GM12864 (cell line): ENCODE results near the gene NPTX2.

ENCODE experiments used
- DNase-seq: peaks from one replicate; pipeline ENCODE4 v3.0.0-alpha.2; 2011; ENCODE audit warnings: low read depth
- H3K4me3 ChIP-seq: 2 replicates; pipeline ENCODE4 v1.5.1; 2011; ENCODE audit warnings: mild to moderate bottlenecking, low read depth, low read length, control low read depth
- TF ChIP-seq, protein P1 (sequence below): IDR thresholded peaks from 2 replicates; pipeline ENCODE4 v1.5.1; 2011; ENCODE audit warnings: low read depth, mild to moderate bottlenecking, moderate library complexity, low read length, control low read depth, inconsistent platforms; ENCODE audit errors: missing control alignments

Gene NPTX2

DNA sequence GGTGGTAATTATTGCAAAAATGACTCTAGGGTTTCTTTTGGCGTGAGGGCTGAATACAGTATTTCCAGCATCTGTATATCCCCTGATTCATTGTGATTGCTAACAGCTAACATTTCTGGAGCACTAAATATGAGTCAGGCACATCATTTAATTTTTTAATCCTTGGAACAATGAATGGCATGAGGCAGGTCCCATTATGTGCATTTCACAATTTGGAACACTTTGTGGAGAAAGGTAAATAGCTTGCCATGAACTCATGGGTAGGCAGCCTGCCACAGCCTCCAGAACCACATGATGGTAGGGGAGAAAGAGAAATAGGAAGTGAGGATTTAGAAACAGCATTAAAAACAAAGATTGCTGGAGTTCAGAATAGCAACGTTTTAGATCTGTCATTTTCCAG lies 1.7 kb downstream of the NPTX2 start:
- TF ChIP-seq, protein P1, sequence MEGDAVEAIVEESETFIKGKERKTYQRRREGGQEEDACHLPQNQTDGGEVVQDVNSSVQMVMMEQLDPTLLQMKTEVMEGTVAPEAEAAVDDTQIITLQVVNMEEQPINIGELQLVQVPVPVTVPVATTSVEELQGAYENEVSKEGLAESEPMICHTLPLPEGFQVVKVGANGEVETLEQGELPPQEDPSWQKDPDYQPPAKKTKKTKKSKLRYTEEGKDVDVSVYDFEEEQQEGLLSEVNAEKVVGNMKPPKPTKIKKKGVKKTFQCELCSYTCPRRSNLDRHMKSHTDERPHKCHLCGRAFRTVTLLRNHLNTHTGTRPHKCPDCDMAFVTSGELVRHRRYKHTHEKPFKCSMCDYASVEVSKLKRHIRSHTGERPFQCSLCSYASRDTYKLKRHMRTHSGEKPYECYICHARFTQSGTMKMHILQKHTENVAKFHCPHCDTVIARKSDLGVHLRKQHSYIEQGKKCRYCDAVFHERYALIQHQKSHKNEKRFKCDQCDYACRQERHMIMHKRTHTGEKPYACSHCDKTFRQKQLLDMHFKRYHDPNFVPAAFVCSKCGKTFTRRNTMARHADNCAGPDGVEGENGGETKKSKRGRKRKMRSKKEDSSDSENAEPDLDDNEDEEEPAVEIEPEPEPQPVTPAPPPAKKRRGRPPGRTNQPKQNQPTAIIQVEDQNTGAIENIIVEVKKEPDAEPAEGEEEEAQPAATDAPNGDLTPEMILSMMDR = no peak
- no peak overlapping the region for H3K4me3 ChIP-seq

DNA sequence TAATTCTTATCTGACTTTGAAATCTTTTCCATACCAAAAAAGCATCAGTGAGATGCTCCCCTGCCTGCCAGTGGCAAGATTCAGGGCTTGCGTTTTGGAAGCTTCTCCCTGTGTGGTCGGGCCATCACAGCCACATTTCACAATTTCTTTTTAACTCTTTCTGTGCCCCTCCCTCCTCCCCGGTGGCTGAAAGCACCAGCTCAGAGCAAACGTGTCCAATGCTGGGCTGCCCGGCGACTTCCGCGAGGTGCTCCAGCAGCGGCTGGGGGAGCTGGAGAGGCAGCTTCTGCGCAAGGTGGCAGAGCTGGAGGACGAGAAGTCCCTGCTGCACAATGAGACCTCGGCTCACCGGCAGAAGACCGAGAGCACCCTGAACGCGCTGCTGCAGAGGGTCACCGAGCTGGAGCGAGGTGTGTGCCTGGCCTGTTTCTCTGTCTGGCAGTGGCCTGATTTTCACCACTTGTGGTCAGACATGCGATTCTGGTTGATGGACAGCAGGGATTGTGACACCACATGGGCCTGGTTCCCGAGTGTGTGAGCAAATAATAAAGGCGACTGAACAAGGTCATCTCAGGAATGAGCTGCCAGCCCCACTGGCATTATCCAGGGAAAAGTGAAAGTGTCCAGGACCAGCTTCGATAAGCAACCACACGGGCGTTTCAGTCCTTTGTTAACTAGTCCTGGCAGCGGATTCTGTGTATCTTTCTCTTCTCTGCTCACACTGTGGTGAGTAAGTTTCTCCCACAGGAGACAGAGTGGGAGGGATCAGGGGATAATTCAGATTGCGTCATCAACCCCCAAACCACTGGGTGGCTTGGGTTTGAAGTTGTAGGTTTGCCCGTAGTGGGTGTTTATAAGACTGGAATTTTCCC lies 2.6 kb downstream of the NPTX2 start:
- TF ChIP-seq, protein P1 = no peak
- DNase-seq = no peak
- no peak overlapping the region for H3K4me3 ChIP-seq

More for the DNA sequence above, 1.7 kb downstream of the NPTX2 start:
- no peak for DNase-seq

DNA sequence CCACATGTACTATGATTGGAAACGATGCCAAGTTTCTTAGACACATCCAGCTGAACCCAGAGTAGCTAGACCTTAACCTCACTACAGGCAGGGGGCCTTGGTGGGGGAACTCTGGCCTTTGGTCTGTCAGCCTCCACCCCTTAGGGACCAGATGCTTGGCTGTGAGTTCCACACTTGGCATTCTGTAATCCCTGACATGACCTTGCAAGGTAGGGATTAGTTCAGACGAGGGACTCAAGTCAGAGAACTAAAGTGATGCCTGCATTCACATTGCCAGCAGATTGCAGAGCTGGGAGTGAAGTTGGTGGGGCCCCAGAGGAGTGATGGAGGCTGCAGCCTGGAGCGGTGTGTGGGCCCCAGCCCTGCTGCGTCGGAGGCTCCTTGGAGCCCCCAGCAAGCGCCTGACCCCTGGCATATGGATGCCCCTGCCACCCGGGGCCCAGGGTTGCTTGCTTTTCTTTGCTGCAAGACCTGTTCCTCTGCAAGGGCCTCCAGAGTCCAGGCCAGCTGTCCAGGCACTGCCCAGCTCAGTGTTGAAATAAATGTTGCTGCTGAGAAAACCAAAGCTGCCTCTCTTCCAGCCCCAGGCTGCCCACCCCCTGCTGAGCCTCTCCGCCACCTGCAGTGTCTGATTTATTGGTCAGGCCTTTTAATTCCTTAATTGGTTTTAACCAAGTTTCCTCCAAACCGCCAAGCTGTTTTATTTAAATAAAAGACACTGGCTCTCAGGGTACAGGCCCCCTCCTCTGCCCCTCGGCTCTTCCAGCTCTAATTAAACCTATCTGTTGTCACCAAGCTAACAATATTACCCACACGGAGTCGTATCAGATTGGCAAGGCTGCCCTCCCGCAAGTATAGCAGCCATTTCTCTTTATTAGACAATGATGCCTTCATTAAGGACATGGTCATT lies 4.7 kb downstream of the NPTX2 start:
- DNase-seq = no peak
- H3K4me3 ChIP-seq = no peak overlapping the region
- TF ChIP-seq, protein P1 = no peak

DNA sequence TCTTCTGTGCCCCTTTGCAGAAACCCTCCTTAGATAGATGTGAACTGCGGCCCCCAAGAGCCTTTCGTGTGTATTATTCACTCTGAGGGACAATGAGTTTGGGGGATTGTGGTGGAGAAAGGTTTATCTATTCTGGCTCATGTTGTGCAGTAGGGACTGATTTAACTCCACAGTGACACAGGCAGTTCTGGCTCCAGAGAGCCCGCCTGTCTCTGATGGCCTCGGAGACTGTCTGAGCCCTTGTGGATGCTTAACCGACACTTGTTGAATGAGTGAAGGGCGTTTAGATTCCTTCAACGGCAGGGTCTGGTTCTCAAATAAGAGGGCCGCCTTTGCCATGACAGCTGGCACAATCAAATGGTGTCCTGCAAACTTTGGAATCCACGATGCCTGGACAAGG lies 5.8 kb downstream of the NPTX2 start:
- TF ChIP-seq, protein P1 = no peak
- H3K4me3 ChIP-seq = no peak overlapping the region
- no peak for DNase-seq

DNA sequence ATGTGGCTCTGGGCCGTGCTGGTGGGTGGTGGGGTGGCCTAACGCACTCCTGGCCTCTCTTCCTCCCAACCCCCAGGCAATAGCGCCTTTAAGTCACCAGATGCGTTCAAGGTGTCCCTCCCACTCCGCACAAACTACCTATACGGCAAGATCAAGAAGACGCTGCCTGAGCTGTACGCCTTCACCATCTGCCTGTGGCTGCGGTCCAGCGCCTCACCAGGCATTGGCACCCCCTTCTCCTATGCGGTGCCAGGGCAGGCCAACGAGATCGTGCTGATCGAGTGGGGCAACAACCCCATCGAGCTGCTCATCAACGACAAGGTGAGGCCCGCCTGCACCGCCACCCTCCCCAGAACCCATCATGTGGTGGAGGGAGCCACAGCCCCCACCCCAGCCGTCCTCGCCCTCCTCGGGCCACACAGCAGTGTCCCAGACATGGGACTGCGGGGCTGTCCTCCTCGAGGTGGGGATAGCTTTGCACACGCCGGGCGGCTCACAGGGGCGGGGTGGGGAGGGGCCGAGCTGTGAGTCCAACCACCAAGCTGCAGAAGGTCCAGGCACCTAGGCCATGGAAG lies 7.8 kb downstream of the NPTX2 start:
- DNase-seq = no peak
- no peak overlapping the region for H3K4me3 ChIP-seq
- TF ChIP-seq, protein P1 = no peak

DNA sequence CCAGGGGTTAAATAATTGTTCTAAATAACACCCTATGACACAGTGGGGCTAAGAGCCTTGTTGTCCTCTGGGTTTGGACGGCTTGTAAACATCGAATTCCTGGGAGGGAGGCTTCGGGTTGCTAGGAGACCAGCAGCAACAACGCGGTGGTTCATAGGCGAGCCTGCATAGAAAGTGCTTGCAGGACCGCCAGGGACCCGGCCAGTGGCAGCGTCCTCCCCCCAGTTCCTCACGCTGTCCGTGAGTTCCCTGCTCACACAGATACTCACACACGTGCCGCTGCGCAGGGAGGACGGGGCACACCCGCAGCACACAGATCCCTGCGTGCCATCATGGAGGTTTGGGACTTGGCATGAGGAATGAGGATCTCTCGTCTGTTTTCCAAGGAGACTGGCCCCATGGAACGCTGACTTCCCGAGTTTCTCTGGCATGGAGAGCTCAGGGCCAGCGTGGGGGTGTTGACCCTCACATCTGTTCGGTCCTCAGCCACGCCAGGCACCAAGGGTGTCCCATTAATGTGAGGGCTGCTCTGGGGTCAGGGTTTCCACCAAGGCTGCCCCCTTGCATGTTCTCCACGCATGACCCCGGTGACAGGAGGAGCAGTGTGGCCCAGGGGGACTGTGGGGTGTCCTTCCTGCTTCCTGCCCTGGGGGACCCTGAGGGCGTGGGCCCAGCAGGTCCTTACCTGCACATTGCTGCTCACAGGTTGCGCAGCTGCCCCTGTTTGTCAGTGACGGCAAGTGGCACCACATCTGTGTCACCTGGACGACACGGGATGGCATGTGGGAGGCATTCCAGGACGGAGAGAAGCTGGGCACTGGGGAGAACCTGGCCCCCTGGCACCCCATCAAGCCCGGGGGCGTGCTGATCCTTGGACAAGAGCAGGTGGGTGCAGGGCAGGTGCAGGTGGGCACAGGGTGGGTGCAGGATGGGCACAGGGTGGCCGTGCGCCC lies 9.7 kb downstream of the NPTX2 start:
- no peak overlapping the region for H3K4me3 ChIP-seq
- no peak for DNase-seq
- TF ChIP-seq, protein P1 = no peak
